Activated naive CD8-positive, alpha-beta T cell treated with anti-CD3 and anti-CD28 coated beads for 36 hours (primary cell): ENCODE measurements around the gene WBP2NL. TPM values are rescaled to one million over a fixed set of nuclear protein-coding genes. Genes with fewer than 3 reads are reported as not detected.
"Not testable (repeated sequence)": the region's sequence is repeated elsewhere in the genome, so short reads cannot be mapped to it uniquely, and the experiment has no call there.

Experiments used
- DNase-seq: peaks from one replicate; pipeline ENCODE4 v3.0.0; 2021
- H3K27ac Mint-ChIP-seq: one replicate; pipeline ENCODE4 v1.8.0; 2022; ENCODE audit warnings: mild to moderate bottlenecking, moderate library complexity, mixed read lengths
- H3K27me3 Mint-ChIP-seq: one replicate; pipeline ENCODE4 v1.8.0; 2022; ENCODE audit warnings: mild to moderate bottlenecking, mixed read lengths
- H3K36me3 Mint-ChIP-seq: one replicate; pipeline ENCODE4 v1.8.0; 2021; ENCODE audit warnings: mild to moderate bottlenecking, mixed read lengths
- H3K4me1 Mint-ChIP-seq: one replicate; pipeline ENCODE4 v1.8.0; 2021; ENCODE audit warnings: mixed read lengths
- H3K4me3 Mint-ChIP-seq: one replicate; pipeline ENCODE4 v1.8.0; 2022; ENCODE audit warnings: mild to moderate bottlenecking, moderate library complexity, mixed read lengths
- H3K9me3 Mint-ChIP-seq: one replicate; pipeline ENCODE4 v1.8.0; 2022; ENCODE audit warnings: mixed read lengths
- total RNA-seq, 2 experiments: library from RNA; stranded (reverse); gene quantifications; one replicate each; pipeline ENCODE4 v1.2.3, GENCODE V29; 2021

Gene WBP2NL
- total RNA-seq, 2 experiments from 2014 or later: 0.37 to 0.68 TPM

DNA sequence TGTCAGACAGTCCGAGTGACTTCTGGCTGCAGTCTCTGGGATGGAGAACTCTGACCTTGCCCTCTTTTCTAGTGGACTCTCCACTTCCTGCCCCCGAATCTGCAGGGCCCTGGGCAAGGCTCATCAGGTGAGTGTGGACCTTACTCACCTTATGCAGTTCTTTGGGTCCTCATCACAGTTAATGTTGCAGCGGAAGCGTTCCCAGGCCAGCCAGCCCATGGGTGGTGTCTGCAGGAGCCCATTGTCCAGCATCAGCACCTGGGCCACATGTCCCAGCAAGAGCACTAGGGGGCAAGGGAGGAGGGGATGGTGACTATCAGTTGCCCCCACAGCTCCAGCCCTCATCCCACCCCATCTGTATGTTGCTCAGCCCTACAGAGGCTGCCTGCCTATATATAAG is 69.7 kb downstream of the WBP2NL start:
- no peak overlapping the region for H3K4me3 Mint-ChIP-seq
- DNase-seq: no peak
- H3K9me3 Mint-ChIP-seq: no peaks in the 10 kb centered on the region
- H3K36me3 Mint-ChIP-seq: peaks cover 1% of the 10 kb centered on the region
- peaks cover 24% of the 10 kb centered on the region for H3K4me1 Mint-ChIP-seq
- H3K27me3 Mint-ChIP-seq: no peaks in the 10 kb centered on the region
- H3K27ac Mint-ChIP-seq: no peak overlapping the region

DNA sequence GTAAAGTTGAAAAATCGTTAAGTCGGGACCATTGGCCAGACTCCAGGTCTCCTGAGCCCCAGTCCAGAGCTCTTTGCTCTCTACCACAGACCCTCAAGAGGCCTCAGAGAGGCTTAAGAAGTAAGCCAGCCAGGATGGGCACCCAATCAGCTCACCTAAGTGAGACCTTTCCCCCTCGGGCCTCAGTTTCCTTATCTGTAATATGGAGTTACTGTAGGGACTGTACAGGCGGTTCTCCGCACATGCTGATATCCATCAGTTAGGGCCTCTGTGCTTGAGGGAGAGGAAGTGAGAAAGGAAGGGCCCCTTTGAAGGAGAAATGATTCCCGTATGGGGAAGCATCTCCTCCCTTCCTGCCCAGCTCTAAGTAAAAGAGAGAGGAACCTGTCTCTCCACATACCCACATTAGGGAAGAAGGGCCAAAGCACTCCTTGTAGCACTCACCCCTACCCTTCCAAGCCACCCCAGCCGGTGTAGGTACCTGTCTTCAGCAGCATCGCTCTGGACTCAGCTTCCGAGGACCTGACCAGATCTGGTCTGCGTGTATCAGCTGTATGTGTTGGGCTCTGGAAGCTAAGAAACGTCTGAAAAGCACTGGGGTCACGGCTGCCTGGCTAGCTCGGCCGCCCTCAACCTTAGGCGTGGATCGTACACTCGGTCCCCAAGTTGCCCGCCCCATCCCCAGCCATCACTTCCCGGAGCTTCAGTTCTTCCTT is 71.4 kb downstream of the WBP2NL start:
- peak; percentile 22 for DNase-seq
- Mint-ChIP-seq H3K4me3 (peak overlapping the region; percentile 84), H3K27me3 (no peaks in the 10 kb centered on the region), H3K27ac (peak overlapping the region; percentile 89), H3K36me3 (peaks cover 2% of the 10 kb centered on the region), H3K9me3 (no peaks in the 10 kb centered on the region), H3K4me1 (peaks cover 29% of the 10 kb centered on the region)

DNA sequence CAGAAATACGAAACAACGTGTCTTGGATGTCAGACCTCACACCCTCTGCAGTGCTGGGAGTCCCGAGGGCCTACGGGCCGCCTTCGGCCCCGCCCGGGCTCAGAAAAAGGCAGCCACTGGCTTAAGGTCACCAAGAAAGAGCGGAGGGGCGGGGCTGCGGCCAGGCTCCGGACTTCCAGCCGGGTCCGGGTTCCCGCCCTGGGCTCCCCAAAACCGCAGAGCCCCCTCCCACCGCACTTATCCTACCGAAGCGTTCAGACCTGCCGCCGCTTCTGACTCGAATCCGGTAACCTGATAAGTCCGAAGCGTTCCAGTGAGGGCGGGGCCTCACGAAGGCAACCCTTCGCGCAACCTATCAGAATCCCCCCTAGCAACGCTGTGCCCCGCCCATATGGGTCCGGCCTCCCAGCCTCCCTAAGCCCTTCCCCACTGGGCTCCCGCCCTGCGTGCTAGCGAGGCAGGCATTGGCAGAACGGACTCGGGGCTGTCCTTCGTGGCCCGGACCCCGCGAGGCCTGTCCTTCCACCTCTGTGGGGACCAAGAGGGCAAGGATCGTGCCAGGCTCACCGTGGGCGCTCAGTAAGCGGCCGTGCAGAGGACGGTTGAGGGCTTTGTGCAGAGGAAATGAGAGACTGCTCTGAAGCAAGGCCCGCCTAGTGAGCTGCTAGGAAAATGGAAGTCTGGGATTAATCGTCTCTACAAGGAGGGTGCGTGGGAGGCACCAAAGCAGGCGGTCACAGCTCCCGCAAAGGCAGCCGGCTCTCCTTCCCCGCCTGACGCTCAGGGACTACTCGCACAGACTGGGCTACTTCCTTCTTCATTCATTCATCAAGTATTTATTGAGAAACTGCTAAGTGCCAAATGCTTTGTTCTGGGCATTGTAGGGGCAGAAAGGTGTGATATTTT is 72.2 kb downstream of the WBP2NL start, which contains the start of gene NAGA:
TSS of gene NAGA (minus strand) at position 296 of the 906 bp plus-strand sequence. CDS start 515 bp downstream, outside the sequence.
- Mint-ChIP-seq H3K27ac (peak within 1 kb of the TSS; percentile 89), H3K4me3 (peak within 1 kb of the TSS; percentile 84), H3K9me3 (no peaks in the 10 kb centered on the region), H3K36me3 (peaks cover 2% of the 10 kb centered on the region), H3K27me3 (no peaks in the 10 kb centered on the region), H3K4me1 (peaks cover 30% of the 10 kb centered on the region)
- peak; percentile 92 for DNase-seq

DNA sequence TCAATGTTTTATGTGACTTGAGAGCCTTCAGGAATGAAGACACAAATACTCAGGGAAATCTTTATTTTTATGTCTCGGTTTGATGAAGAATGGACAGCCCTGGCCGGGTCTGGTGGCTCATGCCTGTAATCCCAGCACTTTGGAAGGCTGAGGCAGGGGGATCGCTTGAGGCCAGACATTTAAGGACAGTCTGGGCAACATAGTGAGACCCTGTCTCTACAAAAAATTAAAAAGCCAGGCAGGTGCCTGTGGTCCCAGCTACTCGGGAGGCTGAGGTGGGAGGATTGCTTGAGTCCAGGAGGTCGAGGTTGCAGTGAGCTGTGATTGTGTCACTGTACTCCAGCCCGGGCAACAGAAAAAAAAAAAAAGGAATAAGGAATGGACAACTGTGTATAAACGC is 72.9 kb downstream of the WBP2NL start:
- DNase-seq, H3K9me3 Mint-ChIP-seq, H3K36me3 Mint-ChIP-seq, H3K27ac Mint-ChIP-seq, H3K27me3 Mint-ChIP-seq: not testable (repeated sequence)
- peak overlapping the region; percentile 84 for H3K4me3 Mint-ChIP-seq
- peaks cover 30% of the 10 kb centered on the region for H3K4me1 Mint-ChIP-seq

DNA sequence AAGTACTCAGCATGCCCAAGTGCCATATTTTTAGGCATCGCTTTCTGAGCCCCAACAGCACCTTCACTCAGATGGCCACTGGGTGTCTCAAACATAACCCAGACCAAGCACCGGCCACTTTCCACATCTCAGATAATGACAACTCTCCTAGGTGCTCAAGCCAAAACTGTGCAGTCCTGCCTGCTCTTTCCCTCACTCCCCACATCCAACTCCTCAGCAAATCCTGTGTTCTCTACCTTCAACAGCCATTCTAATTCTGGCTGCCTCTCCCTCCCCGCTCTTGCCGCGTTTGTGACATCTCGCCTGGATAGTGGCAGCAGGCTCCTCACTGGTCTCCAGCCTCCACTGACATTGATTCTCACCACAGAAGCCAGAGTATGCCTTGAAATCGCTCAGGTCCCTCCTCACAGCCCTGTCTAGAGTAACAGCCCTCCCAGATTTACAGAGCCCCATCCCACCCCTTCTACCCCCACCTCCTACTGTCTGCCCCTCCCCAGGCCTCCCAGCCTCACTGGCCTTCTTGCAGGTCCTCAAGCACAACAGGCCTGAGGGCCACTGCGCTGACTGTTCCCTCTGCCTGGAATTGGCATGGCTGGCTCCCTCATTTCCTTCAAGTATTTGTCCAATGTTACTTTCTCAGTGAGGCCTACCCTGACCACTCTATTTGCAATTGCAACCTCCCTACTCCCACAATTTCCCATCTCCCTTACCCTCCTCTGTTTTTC is 74.2 kb downstream of the WBP2NL start:
- no peaks in the 10 kb centered on the region for H3K9me3 Mint-ChIP-seq

DNA sequence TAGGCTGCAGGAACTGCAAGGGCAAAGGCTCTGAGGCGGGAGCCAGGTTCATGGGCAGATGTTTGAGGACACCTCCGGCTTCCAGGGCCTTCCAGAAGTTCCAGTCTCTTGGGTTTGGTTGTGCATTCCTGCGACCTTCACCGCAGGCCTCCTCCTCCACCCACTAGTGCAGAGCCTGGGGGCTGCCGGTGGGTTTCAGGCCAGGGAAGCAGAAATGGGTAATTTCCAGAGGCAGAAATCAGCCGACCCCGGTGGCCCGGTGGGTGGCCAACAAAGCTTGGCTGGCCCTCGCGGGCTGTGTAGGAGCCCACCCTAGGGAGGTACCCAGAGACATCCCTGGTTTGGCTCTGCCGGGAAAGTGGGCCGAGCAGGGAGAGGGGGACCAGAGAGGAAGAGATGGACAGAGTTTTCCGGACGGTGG is 75.0 kb downstream of the WBP2NL start:
- Mint-ChIP-seq H3K4me3 (peak overlapping the region; percentile 61), H3K36me3 (peaks cover 2% of the 10 kb centered on the region), H3K27me3 (no peaks in the 10 kb centered on the region), H3K4me1 (peaks cover 30% of the 10 kb centered on the region), H3K9me3 (no peaks in the 10 kb centered on the region), H3K27ac (no peak overlapping the region)
- DNase-seq: no peak

More for the DNA sequence above, 74.2 kb downstream of the WBP2NL start:
- peaks cover 2% of the 10 kb centered on the region for H3K36me3 Mint-ChIP-seq
- H3K27me3 Mint-ChIP-seq: no peaks in the 10 kb centered on the region
- H3K4me1 Mint-ChIP-seq: peaks cover 30% of the 10 kb centered on the region
- DNase-seq: no peak
- no peak overlapping the region for H3K4me3 Mint-ChIP-seq
- H3K27ac Mint-ChIP-seq: no peak overlapping the region

DNA sequence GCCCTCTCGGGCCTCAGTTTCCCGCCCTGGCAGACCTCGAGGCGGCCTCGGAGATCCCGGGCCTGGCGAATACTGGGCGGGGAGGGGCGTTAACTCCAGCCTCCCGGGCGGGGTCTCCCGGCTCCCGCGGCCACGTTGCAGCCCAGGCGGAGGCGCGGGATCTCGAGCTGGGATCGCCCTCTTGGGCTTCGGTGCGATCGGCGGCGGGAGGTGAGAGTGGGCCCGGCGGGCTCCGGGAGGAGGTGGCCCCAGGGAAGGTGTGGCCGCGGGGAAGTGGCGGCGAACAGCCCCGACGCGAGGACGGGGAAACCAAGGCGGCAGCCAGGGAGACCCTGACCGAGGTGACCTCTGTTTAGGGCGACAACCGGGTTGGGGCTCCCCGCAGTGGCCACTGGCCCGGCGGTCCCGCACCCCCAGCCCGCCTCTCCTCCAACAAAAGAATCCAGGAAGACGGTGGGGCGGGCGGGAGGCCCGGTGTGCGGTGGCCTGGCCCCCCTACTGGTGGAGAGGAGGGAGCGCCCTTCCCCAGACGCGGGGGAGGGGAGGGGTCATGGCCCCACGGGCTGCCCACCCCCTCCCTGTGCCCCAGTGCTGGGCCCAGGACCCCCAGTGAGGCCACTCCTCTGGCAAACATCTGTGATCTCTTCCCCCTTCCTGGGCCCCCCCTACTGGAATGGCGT is 75.7 kb downstream of the WBP2NL start, which contains the start of gene PHETA2:
TSS of gene PHETA2 (plus strand) at position 117 of the 680 bp plus-strand sequence. CDS start 3,046 bp downstream, outside the sequence.
- Mint-ChIP-seq H3K4me3 (peak within 1 kb of the TSS; percentile 67), H3K27ac (no peak within 1 kb of the TSS), H3K27me3 (no peaks in the 10 kb centered on the region), H3K9me3 (no peaks in the 10 kb centered on the region), H3K36me3 (peaks cover 2% of the 10 kb centered on the region), H3K4me1 (peaks cover 32% of the 10 kb centered on the region)
- peak; percentile 61 for DNase-seq

DNA sequence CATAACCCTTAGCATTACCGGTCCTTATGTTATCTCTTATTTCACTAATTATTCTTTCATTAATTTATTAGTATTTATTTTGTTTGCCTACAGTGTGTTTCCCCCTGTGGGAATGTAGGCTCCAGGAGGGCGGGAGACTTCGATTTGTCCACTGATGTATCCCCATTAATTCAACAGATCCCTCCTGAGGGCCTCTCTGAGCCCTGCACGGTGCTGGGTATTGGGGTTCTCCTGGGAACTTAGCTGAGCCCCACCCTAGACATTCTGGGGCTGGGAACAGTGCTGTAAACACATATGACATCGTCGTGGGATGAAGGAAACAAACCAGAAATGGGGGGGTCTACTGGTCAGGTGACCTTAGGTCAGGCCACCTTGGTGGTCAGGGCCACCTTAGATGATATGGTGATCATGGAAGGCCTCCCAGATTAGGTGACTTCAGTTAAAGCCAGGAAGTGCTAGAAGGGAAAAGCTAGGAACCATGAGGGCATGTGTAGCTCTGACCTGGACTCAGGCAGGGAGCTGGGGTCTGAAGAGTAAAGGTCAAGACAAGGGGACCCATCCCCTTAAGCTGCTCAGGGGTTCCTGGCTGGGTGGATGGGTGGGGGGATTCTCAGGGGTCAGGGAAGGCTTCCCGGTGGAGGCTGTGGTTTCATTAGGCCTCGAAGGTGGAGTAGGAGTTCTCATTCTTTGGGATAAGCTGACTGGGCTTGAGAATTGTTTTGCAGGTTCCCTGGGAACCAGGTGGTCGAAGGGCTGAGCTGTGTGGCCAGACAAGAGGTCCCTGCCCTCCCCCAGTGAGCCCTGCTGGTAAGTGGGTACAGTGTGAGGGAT is 76.5 kb downstream of the WBP2NL start:
- H3K9me3 Mint-ChIP-seq: no peaks in the 10 kb centered on the region
- DNase-seq: no peak
- H3K4me3 Mint-ChIP-seq: peak overlapping the region; percentile 67

DNA sequence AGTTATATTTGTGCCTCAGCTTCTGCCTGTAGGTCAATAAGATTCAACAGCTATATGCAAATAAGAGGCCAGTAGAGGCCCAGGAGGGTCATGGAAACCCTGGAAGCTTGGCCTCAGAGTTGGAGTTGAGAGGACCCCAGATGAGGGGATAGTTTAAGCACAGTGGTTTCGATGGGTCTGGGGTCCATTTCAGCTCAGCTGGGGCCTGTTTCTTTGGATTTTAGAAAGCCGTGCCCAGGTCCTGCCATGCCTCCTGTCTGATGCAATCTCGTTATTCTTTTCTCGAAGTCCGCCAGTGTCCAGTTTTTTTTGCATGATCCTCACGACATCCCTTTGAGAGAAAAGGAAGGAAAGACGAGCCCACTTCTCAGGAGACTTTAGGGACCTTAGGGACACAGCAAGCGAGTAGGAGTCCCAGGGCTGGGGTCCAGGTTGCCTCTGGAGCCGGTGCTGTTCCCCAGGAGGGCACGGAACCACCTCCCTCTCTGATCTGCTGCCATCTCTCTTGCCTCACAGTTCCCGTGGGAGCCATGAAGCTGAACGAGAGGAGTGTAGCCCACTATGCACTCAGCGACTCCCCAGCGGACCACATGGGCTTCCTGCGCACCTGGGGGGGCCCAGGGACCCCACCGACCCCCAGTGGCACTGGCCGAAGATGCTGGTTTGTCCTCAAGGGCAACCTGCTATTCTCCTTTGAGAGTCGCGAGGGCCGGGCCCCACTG is 78.3 kb downstream of the WBP2NL start:
- no peak for DNase-seq
- Mint-ChIP-seq H3K36me3 (peaks cover 7% of the 10 kb centered on the region), H3K27ac (no peak overlapping the region), H3K4me1 (peaks cover 24% of the 10 kb centered on the region), H3K4me3 (no peak overlapping the region), H3K27me3 (no peaks in the 10 kb centered on the region), H3K9me3 (no peaks in the 10 kb centered on the region)

More for the DNA sequence above, 76.5 kb downstream of the WBP2NL start:
- Mint-ChIP-seq H3K4me1 (peaks cover 28% of the 10 kb centered on the region), H3K27ac (no peak overlapping the region), H3K27me3 (no peaks in the 10 kb centered on the region), H3K36me3 (peaks cover 2% of the 10 kb centered on the region)

DNA sequence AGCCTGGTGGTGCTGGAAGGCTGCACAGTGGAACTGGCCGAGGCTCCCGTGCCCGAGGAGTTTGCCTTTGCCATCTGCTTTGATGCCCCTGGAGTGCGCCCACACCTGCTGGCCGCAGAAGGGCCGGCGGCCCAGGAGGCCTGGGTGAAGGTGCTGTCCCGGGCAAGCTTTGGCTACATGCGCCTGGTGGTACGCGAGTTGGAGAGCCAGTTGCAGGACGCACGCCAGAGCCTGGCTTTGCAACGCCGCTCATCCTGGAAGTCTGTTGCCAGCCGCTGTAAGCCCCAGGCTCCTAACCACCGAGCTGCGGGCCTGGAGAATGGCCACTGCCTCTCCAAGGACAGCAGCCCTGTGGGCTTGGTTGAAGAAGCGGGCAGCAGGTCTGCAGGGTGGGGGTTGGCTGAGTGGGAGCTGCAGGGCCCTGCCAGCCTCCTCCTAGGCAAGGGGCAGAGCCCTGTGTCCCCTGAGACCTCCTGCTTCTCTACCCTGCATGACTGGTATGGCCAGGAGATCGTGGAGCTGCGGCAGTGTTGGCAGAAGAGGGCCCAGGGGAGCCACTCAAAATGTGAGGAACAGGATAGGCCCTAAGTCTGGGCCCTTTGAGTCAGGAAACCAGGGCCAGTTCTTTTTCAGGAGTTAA is 79.0 kb downstream of the WBP2NL start:
- Mint-ChIP-seq H3K4me1 (peaks cover 25% of the 10 kb centered on the region), H3K27me3 (no peaks in the 10 kb centered on the region), H3K4me3 (no peak overlapping the region), H3K9me3 (no peaks in the 10 kb centered on the region), H3K27ac (no peak overlapping the region), H3K36me3 (peaks cover 12% of the 10 kb centered on the region)
- DNase-seq: no peak
